Fibroblast of peridontal ligament (primary cell): ENCODE results near the gene GARNL3.

Source experiments
- DNase-seq: peaks from one replicate; pipeline ENCODE4 v3.0.0-alpha.2; 2010; ENCODE audit errors: extremely low read depth

Gene GARNL3, protein sequence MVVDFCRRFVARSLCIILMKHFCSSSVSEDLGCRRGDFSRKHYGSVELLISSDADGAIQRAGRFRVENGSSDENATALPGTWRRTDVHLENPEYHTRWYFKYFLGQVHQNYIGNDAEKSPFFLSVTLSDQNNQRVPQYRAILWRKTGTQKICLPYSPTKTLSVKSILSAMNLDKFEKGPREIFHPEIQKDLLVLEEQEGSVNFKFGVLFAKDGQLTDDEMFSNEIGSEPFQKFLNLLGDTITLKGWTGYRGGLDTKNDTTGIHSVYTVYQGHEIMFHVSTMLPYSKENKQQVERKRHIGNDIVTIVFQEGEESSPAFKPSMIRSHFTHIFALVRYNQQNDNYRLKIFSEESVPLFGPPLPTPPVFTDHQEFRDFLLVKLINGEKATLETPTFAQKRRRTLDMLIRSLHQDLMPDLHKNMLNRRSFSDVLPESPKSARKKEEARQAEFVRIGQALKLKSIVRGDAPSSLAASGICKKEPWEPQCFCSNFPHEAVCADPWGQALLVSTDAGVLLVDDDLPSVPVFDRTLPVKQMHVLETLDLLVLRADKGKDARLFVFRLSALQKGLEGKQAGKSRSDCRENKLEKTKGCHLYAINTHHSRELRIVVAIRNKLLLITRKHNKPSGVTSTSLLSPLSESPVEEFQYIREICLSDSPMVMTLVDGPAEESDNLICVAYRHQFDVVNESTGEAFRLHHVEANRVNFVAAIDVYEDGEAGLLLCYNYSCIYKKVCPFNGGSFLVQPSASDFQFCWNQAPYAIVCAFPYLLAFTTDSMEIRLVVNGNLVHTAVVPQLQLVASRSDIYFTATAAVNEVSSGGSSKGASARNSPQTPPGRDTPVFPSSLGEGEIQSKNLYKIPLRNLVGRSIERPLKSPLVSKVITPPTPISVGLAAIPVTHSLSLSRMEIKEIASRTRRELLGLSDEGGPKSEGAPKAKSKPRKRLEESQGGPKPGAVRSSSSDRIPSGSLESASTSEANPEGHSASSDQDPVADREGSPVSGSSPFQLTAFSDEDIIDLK

DNA sequence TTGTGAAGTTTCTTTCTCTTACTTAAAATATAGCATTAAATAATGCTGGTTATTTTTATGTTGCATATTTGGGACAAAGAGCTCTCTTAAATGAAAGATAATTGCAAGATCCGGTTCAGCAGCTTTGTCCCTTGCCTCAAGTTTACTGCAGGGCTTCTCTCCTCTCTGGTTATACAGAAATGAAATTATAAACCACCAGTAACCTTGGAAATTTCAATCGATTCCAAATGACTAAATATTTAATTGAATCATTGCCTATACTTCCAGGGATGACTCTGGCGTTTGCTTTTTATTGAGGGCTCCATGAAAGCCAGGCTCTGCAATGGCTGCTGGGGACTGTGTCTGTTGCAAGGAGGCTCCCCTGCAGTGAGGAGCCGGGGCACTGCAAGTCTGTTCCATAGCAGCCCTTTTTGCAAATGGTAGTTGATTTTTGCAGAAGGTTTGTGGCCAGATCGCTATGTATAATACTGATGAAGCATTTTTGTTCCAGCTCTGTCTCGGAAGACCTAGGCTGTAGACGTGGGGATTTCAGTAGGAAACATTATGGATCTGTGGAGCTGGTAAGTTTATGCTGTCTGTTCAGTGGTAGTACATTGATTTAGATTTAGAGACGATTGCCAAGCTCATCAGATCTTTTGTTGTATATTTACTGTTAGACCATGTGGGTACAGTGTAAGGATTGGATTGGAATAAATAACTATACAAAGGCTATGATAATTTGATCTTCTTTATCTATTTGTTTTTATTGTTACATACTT lies at the start of gene GARNL3:
Gene GARNL3 (plus strand): TSS at position 313 of the 758 bp plus-strand sequence. CDS start 104 bp downstream, at position 417.
- no peak for DNase-seq

DNA sequence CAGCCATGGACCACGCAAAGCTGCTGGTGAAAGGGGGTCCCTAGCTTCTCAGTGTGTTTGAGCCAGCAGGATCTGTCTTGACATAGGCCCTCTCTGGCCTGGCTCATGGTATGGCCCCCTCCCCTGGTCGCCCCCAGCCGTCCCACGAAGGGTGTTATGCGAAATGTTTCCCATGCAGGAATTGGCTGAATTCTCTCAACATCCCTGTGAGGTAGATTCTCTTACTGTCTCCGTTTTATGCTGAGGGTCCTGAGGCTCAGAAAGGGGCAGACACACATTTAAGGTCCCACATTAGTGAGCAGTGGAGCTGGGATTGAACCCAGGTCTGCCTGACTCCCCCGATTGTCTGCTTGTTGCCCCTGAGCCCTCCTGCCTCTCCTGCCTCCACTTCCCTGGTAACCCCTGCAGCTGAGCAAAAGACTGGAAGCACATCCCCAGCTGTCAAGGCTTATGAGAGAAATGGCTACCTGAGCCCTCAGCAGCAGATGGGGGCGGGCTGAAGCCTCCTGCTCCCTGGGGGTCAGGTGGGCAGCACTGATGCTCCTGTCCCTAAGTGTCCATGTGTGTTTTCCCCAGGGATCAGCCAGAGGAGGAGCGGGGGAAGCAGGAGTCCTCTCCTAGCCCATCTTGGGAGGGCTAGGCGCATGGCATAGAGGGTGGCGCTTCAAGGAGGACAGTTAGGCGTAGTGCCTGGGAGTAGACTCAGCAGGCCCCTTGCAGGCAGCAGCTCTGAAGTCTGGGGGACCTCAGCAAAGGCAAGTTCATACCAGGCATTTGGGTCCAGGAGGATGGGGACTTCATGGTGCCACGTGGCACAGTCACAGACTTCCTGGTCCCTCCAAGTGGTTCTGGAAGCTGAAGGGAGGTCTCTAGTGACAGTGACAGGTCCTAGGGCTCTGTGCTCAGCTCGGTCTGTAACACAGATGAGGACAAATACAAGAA lies 49.0 kb upstream of the GARNL3 start:
- DNase-seq: no peak

DNA sequence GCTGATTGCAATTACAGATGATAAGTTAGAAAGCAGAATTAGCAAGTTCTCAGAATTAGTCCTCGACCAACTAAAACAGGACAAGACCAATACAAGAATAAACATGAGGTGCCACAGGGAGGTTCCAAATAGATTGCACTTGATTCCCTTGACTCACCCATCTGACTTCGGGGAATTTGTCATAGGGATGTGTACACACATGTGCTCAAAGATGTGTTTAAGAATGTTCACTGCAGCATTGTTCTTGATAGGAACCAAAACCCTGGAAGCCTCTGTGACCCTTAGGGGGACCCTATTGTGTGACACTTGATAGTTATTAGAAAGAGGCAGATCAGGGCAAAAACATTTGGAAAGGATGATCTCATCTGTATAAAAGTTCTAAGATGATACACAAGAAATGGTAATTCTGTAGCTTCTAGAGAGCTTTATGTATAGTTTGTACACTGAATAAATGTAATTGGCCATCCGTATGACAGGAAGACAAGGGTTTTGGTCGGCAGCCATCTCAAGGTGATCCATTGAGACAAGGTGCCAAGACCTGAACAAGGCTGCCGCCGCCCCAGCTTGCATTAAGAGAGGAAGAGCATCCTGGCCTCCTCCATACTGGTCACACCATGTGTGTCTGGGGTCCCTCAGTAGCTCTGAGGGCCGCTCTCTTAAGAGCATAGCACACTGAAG lies 48.2 kb upstream of the GARNL3 start:
- no peak for DNase-seq

DNA sequence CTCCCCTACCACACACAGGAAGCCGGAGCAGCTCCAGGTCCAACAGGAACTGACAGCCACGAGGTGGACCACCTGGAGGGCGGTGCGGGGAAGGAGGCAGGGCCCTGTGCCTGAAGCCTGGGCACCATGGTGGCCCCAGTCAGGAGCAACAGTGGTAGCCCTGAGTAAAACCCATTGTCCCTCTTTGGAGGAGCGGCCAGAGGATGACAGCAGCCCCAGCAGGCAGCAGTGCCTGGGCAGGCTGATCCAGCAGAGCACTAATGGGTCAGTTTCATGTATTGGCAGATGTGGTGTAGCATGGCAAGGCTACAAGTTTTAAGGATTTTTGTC lies 47.7 kb upstream of the GARNL3 start:
- DNase-seq: no peak

DNA sequence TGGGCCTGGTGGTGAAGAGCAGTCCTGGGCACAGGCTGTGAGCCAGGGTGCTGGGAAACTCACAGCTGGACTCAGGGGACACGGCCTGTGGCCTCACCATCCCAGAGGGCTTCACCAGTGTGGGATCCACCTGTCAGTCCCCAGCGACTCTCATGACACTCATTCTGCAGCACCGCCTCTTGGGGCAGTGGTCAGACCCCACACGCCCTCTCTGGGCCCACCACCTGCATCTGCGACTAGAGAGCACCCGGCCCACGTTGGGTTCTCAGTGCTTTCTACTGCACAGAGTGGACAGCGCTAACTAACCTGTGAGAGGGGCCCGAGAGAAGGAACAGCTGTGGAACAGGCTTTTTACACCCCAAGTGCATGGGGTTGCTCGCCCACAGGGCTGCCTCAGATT lies 45.8 kb upstream of the GARNL3 start:
- DNase-seq: no peak

DNA sequence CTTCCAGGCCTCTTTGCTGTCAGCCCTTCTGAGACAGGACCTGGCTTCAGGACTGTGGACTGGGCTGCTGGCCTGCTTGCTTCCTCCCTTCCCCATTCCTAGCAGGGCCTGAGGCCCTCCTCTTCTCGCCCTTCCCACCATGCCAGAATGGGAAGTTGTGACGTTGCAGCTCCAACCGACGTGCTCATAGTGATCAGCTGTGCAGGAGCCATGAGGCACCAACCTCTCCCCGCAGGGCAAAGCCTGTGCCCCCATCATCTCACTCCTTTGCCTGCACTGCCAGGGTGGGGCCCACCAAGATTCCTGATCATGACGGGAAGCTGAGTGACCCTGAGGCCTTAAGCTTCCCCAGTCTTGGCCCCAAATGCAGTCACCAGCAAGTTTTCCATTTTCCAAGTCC lies 45.1 kb upstream of the GARNL3 start:
- DNase-seq: no peak

DNA sequence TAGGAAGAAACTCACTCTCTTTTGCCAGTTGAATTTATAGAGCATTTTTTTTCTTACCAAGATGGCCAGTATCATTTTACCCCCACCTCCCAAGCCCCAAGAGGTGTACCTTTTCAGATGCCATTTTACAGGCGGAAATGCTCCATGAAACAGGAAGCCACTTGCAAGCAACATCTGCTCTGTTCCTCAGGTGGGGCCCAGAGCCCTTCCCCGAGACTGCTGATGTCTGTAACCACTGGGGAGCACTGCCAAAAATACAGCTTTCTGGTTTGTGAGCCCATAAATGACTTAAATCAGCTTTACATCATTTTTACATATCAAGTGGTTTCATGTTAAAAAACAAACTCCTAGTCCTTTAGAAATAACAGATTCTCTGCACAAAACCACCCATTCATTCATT lies 42.9 kb upstream of the GARNL3 start:
- no peak for DNase-seq

DNA sequence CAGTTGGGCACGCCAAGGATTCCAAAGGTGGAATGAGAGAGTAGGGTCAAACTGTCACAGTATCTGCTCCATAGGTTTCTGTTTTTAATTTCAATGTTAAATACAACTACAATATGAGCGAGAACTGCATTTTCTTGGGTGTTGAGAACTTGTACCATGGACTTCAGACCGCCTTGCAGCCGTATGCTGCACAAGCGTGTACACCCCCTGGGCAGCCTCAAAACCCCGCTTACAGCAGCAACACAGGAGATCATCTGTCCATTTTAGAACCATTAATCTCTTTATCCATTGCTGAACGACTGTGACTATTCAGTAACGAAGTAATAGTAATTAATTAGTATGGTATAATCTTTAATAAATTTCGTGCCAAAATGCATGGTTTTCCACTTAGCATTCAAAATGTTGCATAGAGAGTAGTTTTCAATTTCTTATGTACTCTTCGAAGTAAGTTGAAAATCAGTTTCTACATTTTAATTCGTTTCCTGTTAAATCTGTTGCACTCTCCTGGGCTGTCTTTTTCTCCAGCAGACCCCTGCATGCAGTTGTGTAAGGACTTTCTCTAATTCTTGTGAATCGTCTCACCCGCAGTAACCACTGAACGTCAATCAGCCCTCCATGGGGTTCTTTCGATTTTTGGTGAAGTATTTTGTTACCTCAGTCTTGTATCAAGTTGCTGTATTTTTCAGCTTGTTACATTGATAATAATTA lies 42.0 kb upstream of the GARNL3 start:
- DNase-seq: no peak

DNA sequence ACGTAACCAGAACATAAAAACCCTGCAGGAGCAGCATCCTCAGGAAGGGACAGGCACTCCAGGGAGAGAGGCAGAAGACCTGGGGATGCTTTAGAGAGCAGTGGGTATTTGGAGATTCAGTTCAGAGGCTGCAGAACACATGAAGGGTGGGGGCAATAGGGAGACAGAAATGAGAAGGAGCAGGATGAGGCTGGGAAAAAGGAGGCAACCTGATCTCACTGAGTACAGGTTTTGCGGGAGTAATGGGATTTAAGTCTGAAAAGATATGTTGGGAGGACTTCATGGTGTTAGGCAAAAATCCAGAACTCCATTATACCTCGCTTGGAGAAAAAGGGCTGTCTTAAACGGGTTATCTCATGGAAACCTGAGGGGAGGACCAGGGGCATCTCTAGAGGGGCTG lies 41.3 kb upstream of the GARNL3 start:
- DNase-seq: no peak

DNA sequence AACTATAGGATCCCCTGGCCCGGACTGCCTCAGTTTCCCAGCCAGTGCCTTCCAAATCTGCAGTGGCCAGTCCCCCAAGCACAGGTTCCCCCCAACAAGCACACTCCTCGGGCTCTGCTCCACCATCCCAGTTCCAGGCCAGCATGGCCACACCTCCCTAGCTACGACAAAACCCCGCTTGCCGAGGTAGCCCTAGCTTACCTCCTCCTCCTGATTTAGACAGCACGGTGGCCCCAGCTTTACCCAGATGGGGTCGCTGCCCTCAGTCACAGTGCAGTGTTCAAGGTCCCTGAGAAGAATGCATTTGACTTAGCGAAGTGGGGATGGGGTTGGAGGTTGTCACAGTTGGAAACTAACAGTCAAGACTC lies 40.8 kb upstream of the GARNL3 start:
- DNase-seq: no peak

DNA sequence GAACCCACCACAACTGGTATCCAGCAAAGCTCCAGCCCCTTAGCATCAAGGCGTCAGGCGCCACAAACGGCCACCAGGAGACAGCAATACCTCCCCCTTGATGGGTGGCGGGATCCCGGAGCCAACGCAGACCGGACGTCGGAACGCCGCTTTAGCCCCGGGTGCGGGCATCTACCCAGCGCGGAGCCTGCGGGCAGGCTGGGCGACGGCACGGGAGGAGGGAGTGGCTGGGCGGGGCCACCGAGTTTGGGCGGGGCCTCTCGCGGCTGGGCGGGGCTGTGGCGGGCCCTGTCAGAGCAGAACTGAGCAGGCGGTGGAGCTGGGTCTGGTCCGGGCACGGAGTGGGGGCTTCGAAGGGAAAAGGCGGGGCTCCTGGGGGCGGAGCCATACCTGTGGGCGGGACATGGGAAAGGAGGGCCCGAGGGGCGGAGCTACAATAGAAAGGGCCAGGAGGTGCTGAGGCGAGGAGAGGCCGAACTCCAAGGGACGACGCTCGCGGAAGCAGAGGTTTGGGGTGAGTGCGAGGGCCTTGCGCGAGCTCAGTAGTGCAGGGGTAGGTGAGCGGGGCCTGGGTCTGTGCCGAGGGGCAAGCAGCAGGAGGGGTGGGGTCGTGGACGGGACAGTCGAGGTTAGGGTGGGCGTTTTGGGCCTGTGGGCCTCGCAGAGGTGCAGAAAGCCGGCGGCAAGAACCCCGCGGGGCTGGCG lies 40.2 kb upstream of the GARNL3 start:
- DNase-seq: peak; percentile 19

DNA sequence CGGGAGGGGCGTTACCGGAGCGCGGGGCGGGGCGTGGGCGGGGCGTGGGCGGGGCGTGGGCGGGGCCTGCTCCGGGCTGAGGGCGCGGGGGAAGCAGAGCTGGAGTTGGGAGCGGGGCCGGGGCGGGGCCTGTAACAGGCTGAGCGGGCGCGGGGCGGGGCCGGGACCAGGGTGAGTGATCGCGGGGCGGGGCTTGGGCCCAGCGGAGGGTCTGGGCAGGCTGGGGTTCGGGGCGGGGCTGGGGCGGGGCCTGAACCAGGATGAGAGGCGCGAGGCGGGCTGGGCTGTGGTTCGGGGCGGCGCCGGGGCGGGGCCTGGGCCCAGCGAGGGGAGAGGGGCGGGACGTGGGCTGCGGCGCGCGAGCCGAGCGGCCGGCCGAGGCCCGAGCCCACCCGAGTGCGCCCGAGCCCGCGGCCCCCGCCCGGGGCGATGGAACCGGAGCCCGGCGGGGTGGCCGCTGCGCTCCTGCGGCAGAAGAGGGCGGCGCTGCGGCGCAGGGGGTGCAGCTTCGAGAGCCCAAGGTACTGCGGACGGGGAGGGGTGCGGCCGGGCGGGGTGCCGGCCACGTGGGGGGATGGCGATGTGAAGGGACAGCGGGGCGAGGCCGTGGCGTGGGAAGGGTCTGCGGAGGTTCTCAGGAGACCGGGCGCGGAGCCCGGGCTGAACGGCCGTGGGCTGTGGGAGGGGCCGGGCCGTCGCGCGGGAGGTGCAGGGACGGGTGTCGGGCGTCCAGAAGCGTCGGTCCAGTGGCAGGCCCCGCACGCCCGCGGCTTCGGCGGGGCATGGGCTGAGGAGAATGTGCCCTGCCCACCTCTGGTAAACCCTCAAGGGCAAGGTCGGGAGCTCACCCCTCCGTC lies 39.5 kb upstream of the GARNL3 start:
- peak; percentile 69 for DNase-seq

DNA sequence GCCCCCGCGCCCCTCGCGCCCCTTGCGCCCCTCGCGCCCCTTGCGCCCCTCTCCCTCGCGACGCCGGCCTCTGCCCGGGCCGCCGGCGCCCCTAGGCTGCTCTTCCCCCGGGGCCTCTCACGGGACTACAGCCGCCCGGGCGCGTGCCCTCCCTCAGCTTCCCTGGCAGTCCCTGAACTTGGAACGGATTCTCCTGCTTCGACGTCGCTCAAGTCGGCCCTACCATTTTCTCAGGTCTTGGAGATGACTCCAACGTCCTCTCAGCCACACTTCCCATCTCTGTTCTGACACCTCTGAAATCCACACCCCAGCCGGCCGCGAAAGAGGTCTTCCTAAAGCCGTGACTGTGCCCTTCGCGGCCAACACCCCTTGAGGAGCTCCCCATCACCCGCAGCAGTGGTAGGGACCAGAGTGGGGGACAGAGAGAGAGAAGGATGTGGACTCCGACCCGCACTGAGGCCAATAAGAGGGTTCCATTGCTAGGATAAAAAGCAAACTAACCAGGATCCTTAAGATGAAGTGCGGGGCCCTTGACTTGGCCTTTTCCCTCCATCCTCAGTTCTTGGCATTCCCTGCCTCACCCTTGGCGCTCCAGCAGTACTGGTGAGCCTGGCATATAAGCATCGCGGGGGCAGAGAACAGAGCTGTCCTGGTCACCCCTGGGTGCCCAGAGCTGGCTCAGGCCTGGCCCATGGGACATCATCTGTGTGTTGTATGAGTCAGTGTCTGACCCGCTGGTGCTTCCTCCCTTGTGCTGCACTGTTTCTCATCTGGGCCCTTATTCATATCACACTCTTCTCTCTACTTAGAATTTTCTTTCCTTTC lies 38.6 kb upstream of the GARNL3 start:
- DNase-seq: no peak

DNA sequence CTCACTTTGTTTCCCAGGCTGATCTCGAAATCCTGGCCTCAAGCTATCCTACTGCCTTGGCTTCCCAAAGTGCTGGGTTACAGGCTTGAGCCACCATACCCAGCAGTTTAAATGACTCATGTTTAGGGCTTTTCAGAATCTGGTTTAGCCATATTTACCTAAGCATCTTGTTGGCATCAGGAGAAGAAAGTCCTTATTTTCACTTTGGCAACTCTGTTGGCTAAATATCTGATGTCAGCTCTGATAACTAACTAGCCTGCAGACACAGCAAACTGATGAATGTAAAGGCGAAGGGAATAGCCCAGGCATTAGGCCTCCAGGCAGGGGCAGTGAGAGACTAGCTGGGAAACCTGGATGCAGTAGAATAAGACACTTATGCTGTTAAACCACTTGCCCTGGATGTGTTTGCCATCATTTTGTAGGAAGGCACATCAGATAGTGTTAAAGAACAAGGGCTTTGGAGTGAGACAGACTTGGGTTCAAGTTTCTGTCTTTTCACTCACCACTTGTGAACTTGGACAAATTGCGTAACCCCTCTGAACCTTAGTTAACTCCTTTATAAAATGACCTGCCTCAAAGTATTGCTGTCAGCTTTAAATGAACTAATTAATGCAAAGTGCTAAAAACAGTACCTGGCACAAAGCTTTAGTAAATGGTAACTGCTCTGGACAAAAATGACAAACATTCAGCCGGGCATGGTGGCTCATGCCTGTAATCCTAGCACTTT lies 34.7 kb upstream of the GARNL3 start:
- no peak for DNase-seq

DNA sequence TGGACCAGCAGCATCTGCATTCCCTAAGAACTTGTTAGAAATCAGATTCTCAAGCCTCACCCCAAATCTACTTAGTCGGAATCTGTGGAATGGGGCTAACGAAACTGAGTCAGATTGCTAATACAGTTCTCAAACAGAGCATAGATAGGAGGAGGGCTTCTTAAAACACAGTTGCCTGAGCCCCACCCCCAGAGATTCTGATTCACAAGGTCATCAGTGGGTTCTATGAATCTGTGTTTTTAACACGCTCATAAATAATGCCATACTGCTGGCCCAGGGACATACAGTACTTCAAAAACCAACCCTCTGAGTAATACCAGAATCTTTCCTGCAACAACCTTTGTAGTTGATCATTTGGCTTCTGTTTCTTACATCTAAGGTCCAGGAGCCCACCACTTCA lies 32.9 kb upstream of the GARNL3 start:
- DNase-seq: no peak

DNA sequence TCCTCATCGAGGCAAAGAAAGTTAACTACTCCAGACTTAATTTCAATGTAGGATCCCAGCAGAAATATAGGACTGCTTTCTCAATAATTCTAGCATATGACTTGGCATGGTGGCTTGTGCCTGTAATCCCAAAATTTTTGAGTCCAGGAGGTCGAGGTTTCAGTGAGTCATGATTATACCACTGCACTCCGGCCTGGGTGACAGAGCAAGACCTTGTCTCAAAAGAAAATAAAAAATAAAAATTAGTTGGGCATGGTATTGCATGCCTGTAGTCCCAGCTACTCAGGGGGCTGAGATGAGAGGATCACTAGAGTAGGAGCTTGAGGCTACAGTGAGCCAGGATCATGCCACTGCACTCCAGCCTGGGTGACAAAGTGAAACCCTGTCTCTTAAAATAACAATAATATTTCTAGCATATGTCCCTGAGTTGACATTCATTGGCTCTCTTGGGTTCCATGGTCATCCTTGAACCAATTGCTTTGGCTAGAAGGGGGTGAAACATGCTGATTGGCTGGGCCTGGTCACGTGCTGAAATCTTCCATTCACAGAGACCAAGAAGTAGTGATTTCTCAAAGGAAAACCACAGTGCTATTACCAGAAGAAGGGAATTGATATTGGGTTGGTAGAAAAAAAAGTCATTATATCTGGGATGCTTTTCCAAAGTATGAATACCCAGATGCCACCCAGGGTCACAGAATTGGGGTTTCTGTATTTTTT lies 31.6 kb upstream of the GARNL3 start:
- no peak for DNase-seq
